Ecto neural progenitor cell (in vitro differentiated cells): ENCODE results near the gene GATB.
"Not testable (repeated sequence)": the region's sequence is repeated elsewhere in the genome, so short reads cannot be mapped to it uniquely, and the experiment has no call there.

Source experiments
- DNase-seq: peaks from one replicate; pipeline ENCODE4 v3.0.0-alpha.2; 2018; ENCODE audit warnings: low spot score

Gene GATB

GRCh38 chr4:151785484-151786157, 24.8 kb upstream of the GATB start:
- DNase-seq = no peak

DNA sequence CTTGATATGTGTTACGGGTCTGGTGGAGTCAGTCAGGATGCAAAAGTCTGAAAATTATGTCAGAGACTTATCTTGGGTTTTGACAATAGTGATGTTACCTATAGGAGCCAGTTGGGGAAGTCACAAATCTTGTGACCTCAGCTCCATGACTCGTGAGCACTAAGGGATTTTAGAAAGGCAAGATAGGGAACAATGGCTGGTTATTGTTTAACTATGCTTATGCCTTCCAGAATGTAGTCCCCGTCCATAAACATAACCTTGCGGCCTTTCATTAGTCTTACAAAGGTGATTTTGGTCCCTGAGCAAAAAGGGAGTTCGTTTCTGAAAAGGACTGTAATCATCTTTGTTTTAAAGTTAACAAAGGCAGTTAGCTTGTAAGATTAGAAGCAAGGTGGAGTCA, 23.9 kb upstream of the GATB start:
- DNase-seq = no peak

- no peak for DNase-seq
Measured at GRCh38 chr4:151783867-151784266, 23.1 kb upstream of the GATB start.

DNA sequence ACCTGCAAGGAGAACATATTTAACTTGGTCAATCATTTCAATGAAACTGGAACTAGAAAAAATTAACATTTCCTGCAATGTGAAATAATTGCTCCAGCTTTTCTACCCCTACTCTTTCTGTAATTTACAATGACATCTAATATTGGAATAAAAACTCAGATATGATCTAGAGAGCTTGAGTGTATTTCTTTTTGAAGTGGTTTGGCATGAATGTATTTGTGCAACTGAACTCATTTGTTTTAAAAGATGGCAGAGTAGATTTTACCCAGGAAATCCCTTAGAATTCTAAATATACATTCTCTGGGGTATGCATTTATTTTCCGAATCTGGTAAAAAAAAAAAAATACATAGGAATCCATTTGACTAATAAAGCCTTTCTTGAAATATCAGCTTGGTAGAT, 21.5 kb upstream of the GATB start:
- no peak for DNase-seq

- DNase-seq = no peak
Measured at GRCh38 chr4:151781026-151781425, 20.2 kb upstream of the GATB start.

- no peak for DNase-seq
Measured at GRCh38 chr4:151777471-151777870, 16.7 kb upstream of the GATB start.

DNA sequence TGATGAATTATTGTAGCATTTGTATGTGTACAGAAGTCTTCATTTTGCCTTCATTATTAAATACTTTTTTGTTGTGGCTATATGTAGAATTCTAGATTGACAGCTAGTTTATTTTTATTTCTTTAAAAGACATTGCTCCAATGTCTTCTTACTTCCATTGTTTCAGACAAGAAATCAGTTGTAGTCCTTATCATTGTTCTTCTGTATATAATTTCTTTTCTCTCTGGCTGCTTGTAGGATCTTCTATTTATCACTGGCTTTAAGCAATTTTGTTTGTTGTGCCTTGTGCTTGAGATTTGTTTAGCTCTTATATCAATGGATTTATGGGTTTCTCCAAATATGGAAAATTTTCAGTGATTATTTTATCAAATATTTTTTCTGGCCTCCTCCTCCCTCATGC, 13.5 kb upstream of the GATB start:
- DNase-seq = no peak

DNA sequence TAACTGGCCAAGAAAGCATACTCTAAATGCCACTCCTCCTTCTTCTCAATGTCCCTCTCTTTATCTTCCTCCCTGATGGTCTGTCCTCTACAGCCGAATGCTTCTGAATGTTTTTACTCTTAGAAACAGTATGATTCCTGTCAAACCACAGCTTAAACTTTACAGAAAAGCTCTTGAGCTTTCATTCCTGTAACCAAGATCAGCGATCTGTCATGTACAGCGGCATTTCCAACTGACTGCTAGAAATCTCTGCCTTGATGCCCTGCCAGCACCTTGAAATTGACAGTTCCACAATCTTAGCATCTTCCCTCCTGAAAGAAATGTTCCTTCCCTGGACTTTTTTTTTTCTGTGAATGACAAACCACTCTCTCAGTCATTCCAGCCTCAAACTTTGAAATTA, 11.5 kb upstream of the GATB start:
- DNase-seq = no peak

DNA sequence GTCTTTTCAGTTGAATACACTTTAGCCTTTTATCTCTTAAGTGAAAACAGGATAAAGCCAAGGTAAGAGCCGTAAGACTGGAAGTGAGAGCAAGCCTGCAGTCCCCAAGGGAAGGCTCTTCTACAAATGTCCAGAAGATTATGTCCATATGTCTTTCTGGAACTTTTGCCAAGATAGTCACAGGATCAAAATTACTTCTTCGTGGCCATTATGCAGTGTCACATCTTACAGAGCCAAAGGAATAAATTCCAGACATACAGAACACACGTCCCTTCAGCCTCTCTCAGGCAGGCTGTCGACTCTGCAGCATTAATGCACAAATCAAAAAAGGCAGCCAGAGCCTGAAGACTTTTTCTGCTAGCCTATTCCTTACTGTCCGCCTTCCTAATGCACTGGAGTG, 10.9 kb upstream of the GATB start:
- DNase-seq = no peak

GRCh38 chr4:151770154-151770553, 9.3 kb upstream of the GATB start:
- DNase-seq = no peak

DNA sequence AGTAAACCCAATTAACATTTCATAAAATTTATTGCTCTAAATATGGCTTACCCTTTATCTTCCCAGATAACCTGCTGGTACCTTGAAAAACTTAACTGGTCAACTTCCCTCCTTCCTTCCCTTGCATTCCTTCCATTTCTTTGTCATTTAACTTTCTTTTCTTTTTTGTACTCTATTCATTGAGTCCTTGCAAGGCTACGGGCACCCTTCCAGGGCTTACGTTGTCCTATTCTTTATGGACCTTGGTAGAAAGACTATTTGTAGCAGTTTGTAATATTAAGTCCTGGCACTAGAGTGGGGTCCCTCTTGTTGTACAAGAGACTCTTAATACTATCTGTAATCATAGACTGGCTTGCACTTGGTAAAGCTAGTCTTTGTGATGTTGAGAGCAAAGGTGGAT, 8.0 kb upstream of the GATB start:
- no peak for DNase-seq

DNA sequence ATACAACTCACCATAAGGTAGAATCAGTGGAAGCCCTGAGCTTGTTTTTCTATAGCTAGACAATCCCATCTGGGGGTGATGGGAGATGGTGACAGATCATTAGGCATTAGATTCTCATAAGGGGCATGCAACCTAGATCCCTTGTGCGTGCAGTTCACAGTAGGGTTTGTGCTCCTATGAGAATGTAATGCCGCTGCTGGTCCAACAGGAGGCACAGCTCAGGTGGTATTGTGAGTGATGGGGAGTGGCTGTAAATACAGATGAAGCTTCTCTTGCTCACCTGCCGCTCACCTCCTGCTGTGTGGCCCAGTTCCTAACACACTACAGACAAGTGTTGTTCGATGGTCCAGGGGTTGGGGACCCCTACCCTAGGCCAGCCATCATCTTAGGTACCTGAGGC, 5.9 kb upstream of the GATB start:
- no peak for DNase-seq

- DNase-seq = no peak
Measured at GRCh38 chr4:151760002-151760401, 805 bp downstream of the GATB start.

DNA sequence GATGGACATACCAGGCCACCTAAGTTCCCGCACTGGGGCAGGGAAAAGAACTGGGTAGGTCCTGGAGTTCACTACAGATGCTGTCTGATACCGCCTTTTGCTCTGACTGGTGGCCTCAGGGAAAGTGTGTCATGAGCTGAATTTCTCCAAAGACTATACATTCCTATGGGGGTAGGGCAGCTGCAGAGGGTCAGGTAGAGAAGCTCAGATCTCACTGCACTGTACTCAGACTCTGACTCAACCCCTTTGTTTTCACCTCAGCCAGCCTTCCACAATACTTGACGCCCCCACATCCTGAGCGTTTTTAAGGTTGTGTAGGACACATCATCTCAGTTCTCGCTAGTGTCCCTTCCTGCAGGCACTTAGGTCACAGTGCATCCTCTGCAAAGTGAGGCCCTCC, 7.8 kb downstream of the GATB start:
- no peak for DNase-seq

DNA sequence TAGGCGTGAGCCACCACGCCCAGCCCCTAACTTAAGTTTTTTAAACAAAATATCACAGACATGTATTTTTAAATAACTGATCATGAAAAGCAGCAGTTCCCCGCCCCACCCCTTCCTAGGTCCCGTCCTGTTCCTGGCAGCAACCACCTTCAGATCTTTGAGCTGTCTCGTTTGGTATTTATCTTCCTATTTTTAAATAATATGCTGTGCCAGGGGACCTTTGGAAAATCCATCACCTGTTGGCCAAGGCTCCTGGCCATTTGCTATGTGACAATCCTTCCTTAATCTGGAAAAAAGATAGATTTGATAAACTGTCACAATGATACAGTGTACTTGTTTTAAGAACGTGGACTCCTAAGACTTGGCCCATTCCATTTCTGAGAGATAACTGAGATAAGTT, 10.7 kb downstream of the GATB start:
- DNase-seq = no peak

GRCh38 chr4:151745481-151746231, 15.2 kb downstream of the GATB start:
- no peak for DNase-seq

GRCh38 chr4:151744614-151745013, 16.2 kb downstream of the GATB start:
- no peak for DNase-seq

DNA sequence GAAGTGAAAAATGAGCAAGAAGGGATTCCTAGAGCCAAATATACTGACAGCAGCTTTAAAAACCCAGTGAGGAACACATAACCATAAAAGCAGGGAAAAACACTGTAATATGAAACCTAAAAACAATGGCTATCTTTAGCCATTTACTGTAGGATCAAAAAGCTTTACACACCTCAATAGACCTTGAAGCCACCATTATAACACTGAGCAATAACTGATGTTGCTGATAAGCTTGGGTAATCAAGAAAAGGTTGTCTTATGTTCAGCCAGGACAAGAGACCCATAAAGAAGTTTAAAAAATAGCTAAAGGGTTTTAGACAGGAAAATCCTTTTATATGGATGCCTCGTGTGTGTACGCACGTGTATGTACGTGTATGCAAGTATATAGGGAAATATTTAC, 16.9 kb downstream of the GATB start:
- DNase-seq = no peak

DNA sequence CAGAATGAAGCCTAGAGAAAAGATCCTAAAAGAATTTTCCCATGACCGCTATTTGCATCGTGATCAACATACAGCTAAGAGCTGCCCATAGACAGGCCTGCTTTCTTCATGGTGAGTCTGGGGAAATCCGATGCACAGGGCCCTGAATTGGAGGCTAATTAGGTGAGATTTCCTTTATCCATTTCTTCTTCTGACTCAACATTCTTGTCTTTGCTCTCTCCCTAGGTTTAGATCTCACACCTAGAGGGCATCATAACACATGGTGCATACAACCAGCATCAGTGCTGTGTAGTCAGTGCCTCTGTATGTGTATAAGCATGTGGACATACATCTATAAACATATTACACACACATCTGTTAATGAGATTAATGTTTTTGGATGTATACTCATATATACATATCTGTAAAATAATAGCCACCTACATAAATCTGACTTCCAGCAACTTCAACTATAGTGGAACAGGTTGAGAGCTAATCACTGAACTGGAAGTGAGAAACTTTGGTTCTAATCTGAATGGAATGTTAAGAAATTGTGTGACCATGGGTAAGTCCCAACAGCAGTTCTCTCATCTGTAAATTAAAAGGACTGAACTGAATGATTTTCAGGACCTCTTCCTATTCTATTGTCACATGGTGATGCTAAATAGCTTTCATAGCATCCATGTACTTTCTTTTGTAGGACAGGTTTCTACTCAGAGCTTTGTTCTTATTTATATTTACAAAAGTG, 17.5 kb downstream of the GATB start:
- no peak for DNase-seq

DNA sequence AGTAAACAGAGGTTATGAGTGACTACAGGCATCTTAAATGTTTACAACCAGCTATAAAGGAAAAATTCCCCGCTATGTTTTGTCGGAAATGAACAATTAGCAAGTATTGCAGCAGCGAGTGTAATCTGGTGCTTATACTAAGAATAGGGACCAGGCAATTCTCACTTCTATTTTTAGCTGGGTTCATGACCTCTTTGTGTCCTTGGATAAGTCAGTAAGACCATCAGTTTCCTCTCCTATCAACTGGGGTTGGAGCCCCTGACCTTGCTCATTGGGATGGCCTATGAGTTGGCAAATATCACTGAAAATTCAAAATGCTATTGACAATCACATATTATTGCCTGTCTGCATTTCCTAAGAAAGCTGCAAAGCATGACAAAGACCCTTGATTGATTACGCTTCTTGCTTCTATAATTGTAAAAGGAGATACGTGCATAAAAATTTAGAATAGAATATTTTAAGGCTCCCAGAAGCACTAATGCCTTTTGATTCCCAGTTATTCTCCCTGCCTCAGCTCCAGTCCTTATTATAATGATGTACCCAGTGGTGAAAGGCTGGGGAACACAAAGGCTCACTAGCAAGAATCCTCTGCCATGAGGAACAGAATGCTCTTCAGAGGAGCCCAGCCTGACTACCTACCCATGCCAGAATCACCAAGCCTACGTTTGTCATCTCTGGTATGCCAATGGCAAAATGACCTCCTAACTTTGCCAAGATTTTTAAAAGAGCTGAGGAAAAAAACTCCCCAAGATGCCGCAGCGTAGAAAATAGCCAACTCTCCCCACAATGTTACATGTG, 21.9 kb downstream of the GATB start:
- DNase-seq = no peak

GRCh38 chr4:151736852-151737251, 24.0 kb downstream of the GATB start:
- DNase-seq = not testable (repeated sequence)

GRCh38 chr4:151736361-151736760, 24.4 kb downstream of the GATB start:
- DNase-seq = no peak
